NCI-H146 treated with DMSO at 0.1 percent for 48 hours (cell line): ENCODE results near the gene PLA2G10.
"Not testable (repeated sequence)": the region's sequence is repeated elsewhere in the genome, so short reads cannot be mapped to it uniquely, and the experiment has no call there.

Source experiments
- DNase-seq: peaks from one replicate; lab custom pipeline; 2025; ENCODE audit not compliant: unreplicated experiment; lab: John Stamatoyannopoulos, UW

Gene PLA2G10

GRCh38 chr16:14694129-14694528 is at the start of gene PLA2G10:
Gene PLA2G10, minus strand, starts transcription at chr16:14694308. Its CDS starts 79 bp downstream, at chr16:14694229.
- DNase-seq = not testable (repeated sequence)

GRCh38 chr16:14742273-14743128 is 48.4 kb upstream of the PLA2G10 start, which contains the start of gene NPIPA2:
Gene NPIPA2, plus strand, starts transcription at chr16:14742533. Its CDS starts 5,533 bp downstream, at chr16:14748066.
- not testable (repeated sequence) for DNase-seq

GRCh38 chr16:14741794-14742193 is 47.7 kb upstream of the PLA2G10 start:
- DNase-seq = not testable (repeated sequence)

- not testable (repeated sequence) for DNase-seq
Observed at GRCh38 chr16:14740832-14741385, 46.8 kb upstream of the PLA2G10 start.

- DNase-seq = not testable (repeated sequence)
Observed at GRCh38 chr16:14733233-14733632, 39.1 kb upstream of the PLA2G10 start.

- DNase-seq = not testable (repeated sequence)
Observed at GRCh38 chr16:14703156-14704011, 9.3 kb upstream of the PLA2G10 start, which contains the start of gene NPIPA3. Gene NPIPA3, plus strand, starts transcription at chr16:14703411. Its CDS starts 5,533 bp downstream, at chr16:14708944.

- not testable (repeated sequence) for DNase-seq
Observed at GRCh38 chr16:14702672-14703071, 8.6 kb upstream of the PLA2G10 start.

GRCh38 chr16:14701859-14702258 is 7.8 kb upstream of the PLA2G10 start:
- not testable (repeated sequence) for DNase-seq

GRCh38 chr16:14685870-14686793 is 8.0 kb downstream of the PLA2G10 start:
- DNase-seq = not testable (repeated sequence)

GRCh38 chr16:14682121-14682520 is 12.0 kb downstream of the PLA2G10 start:
- no peak for DNase-seq

GRCh38 chr16:14681115-14681514 is 13.0 kb downstream of the PLA2G10 start:
- DNase-seq = no peak

- DNase-seq = not testable (repeated sequence)
Observed at GRCh38 chr16:14680396-14680795, 13.7 kb downstream of the PLA2G10 start.

- no peak for DNase-seq
Observed at GRCh38 chr16:14678748-14679497, 15.2 kb downstream of the PLA2G10 start.

- DNase-seq = no peak
Observed at GRCh38 chr16:14677627-14678026, 16.5 kb downstream of the PLA2G10 start.

GRCh38 chr16:14676633-14677032 is 17.5 kb downstream of the PLA2G10 start:
- DNase-seq = no peak

- no peak for DNase-seq
Observed at GRCh38 chr16:14672403-14672971, 21.6 kb downstream of the PLA2G10 start.

- DNase-seq = no peak
Observed at GRCh38 chr16:14669776-14670175, 24.3 kb downstream of the PLA2G10 start.

- DNase-seq = no peak
Observed at GRCh38 chr16:14668556-14669223, 25.4 kb downstream of the PLA2G10 start.
